ENCODE data around the gene RBP3. TPM values are rescaled to one million over a fixed set of nuclear protein-coding genes. Genes with fewer than 3 reads are reported as not detected.

Gene RBP3
- total RNA-seq, 2 donors from 2014 or later: not detected

DNA sequence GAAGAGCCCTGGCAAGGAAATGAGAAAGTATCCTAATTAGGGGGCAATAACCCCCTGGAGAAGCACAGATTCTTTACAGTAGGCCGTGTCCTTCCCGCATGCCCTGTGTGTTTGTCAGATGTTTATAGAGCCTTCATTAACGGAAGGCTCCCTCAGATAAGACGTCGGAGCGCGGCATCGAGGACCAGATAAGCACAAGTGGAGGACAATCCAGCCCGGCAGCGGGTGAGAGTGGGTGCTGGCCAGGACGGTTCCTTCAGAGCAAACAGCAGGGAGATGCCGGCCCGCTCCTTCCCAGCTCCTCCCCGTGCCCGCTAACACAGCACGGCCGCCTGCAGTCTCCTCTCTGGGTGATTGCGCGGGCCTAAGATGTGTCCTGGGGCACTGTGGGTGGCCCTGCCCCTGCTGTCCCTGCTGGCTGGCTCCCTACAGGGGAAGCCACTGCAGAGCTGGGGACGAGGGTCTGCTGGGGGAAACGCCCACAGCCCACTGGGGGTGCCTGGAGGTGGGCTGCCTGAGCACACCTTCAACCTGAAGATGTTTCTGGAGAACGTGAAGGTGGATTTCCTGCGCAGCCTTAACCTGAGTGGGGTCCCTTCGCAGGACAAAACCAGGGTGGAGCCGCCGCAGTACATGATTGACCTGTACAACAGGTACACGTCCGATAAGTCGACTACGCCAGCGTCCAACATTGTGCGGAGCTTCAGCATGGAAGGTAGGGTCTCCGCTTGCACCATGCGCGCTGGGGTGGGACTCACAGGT is 25.7 kb upstream of the RBP3 start, which contains the start of gene GDF2:
Gene GDF2 (plus strand): TSS at position 155 of the 762 bp plus-strand sequence. CDS start 215 bp downstream, at position 370.
- H3K27ac Mint-ChIP-seq: no peak within 1 kb of the TSS
- TF ChIP-seq, protein P1, sequence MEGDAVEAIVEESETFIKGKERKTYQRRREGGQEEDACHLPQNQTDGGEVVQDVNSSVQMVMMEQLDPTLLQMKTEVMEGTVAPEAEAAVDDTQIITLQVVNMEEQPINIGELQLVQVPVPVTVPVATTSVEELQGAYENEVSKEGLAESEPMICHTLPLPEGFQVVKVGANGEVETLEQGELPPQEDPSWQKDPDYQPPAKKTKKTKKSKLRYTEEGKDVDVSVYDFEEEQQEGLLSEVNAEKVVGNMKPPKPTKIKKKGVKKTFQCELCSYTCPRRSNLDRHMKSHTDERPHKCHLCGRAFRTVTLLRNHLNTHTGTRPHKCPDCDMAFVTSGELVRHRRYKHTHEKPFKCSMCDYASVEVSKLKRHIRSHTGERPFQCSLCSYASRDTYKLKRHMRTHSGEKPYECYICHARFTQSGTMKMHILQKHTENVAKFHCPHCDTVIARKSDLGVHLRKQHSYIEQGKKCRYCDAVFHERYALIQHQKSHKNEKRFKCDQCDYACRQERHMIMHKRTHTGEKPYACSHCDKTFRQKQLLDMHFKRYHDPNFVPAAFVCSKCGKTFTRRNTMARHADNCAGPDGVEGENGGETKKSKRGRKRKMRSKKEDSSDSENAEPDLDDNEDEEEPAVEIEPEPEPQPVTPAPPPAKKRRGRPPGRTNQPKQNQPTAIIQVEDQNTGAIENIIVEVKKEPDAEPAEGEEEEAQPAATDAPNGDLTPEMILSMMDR (conservative IDR thresholded peaks at IDR 0.05): no peak
- no peak within 1 kb of the TSS for H3K4me3 ChIP-seq (ENCODE audit: low read length)
- no peak within 1 kb of the TSS for H3K9ac ChIP-seq (ENCODE audit: extremely low read depth, low read length, poor library complexity, severe bottlenecking)
- no peak within 1 kb of the TSS for H3K4me3 Mint-ChIP-seq
- no peaks in the 10 kb centered on the region for H3K4me1 ChIP-seq (ENCODE audit: control insufficient read depth, insufficient read depth, low read length)
- no peaks in the 10 kb centered on the region for H3K36me3 ChIP-seq (ENCODE audit: control insufficient read depth, insufficient read depth, low read length)
- H3K4me1 Mint-ChIP-seq: no peaks in the 10 kb centered on the region
- H3K9me3 Mint-ChIP-seq: no peaks in the 10 kb centered on the region
- H3K36me3 Mint-ChIP-seq (ENCODE audit: low read depth): no peaks in the 10 kb centered on the region
- no peak for DNase-seq
- H3K27ac ChIP-seq (ENCODE audit: low read depth, low read length): no peak within 1 kb of the TSS
- 93 to 96% methylated on average over 34 to 35 of the region's 35 CpGs for WGBS, 2 experiments (ENCODE audit: insufficient coverage in 1 of 2, insufficient read length in 1 of 2)
- H3K27me3 Mint-ChIP-seq (ENCODE audit: insufficient read depth): peaks cover 2% of the 10 kb centered on the region
- H3K27me3 ChIP-seq (ENCODE audit: control insufficient read depth, insufficient read depth, low read length, poor library complexity, severe bottlenecking): no peaks in the 10 kb centered on the region
- no peaks in the 10 kb centered on the region for H3K9me3 ChIP-seq (ENCODE audit: control insufficient read depth, low read length)

DNA sequence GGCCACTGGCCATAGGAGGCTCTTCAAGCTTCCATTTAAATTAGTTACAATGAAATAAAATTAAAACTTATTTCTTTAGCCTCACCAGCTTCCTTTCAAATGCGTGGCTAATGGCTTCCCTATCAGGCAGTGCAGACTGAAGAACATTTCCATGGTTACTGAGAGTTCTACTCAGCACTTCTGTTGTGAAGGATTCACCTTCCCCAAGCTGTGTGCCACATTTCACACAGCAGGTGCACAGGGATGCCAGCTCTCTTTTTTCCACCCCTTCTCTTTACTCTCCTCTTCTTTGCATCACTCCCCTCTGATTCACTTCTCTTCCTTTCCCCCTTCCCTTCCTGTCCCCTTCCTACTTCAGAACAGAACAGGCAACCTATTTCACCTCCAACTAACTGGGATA is 25.1 kb upstream of the RBP3 start:
- Histone ChIP-seq H3K27me3 (ENCODE audit: control insufficient read depth, insufficient read depth, low read length, poor library complexity, severe bottlenecking) (no peaks in the 10 kb centered on the region), H3K36me3 (ENCODE audit: control insufficient read depth, insufficient read depth, low read length) (no peaks in the 10 kb centered on the region), H3K4me3 (ENCODE audit: low read length) (no peak overlapping the region), H3K4me1 (ENCODE audit: control insufficient read depth, insufficient read depth, low read length) (no peaks in the 10 kb centered on the region), H3K9me3 (ENCODE audit: control insufficient read depth, low read length) (no peaks in the 10 kb centered on the region), H3K27ac (ENCODE audit: low read depth, low read length) (no peak overlapping the region), H3K9ac (ENCODE audit: extremely low read depth, low read length, poor library complexity, severe bottlenecking) (no peak overlapping the region)
- H3K27ac Mint-ChIP-seq: no peak overlapping the region
- H3K27me3 Mint-ChIP-seq (ENCODE audit: insufficient read depth): peaks cover 2% of the 10 kb centered on the region
- no peaks in the 10 kb centered on the region for H3K36me3 Mint-ChIP-seq (ENCODE audit: low read depth)
- H3K4me1 Mint-ChIP-seq: no peaks in the 10 kb centered on the region
- WGBS, 2 experiments (ENCODE audit: insufficient coverage in 1 of 2, insufficient read length in 1 of 2): 80 to 93% methylated on average over 1 of the region's 1 CpG
- TF ChIP-seq, protein P1 (conservative IDR thresholded peaks at IDR 0.05): no peak
- H3K9me3 Mint-ChIP-seq: peaks cover 3% of the 10 kb centered on the region
- no peak for DNase-seq
- H3K4me3 Mint-ChIP-seq: no peak overlapping the region

DNA sequence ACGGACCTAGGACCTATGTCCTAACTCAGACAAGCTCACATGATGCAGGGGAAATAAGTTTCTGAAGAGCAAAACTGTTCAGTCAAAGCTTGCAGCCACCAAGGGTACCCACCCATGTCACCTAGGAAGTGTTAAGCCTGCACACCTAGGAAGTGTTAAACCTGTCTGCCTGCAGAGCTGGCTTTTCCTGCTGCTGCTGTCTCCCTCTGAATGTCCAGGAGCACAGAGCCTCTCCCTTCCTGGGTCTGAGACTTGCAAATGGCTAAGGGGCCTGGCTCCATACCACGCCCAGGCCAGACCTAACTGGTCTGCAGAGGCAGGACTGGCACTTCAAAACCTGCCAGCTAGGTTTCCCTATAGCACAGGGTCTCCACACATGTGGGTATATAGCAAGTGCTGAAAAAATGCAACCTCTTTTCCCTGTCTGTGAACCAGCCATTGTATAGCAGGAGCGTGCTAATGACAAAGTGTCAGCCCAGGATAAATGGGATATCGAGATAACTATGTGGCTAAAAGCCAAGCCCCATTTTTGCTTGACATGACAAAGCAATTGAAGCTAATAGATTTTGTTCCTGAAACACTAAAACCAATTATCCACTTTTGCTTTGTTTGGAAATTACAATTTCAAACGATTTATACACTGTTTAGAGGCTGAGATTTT is 24.4 kb upstream of the RBP3 start:
- Histone ChIP-seq H3K4me3 (ENCODE audit: low read length) (no peak overlapping the region), H3K36me3 (ENCODE audit: control insufficient read depth, insufficient read depth, low read length) (no peaks in the 10 kb centered on the region), H3K9me3 (ENCODE audit: control insufficient read depth, low read length) (no peaks in the 10 kb centered on the region), H3K9ac (ENCODE audit: extremely low read depth, low read length, poor library complexity, severe bottlenecking) (no peak overlapping the region), H3K27me3 (ENCODE audit: control insufficient read depth, insufficient read depth, low read length, poor library complexity, severe bottlenecking) (no peaks in the 10 kb centered on the region), H3K4me1 (ENCODE audit: control insufficient read depth, insufficient read depth, low read length) (no peaks in the 10 kb centered on the region), H3K27ac (ENCODE audit: low read depth, low read length) (no peak overlapping the region)
- H3K9me3 Mint-ChIP-seq: peaks cover 3% of the 10 kb centered on the region
- no peak overlapping the region for H3K4me3 Mint-ChIP-seq
- H3K27ac Mint-ChIP-seq: no peak overlapping the region
- DNase-seq: no peak
- TF ChIP-seq, protein P1 (conservative IDR thresholded peaks at IDR 0.05): no peak
- no peaks in the 10 kb centered on the region for H3K36me3 Mint-ChIP-seq (ENCODE audit: low read depth)
- peaks cover 2% of the 10 kb centered on the region for H3K27me3 Mint-ChIP-seq (ENCODE audit: insufficient read depth)
- H3K4me1 Mint-ChIP-seq: no peaks in the 10 kb centered on the region
- 87 to 100% methylated on average over 4 to 5 of the region's 5 CpGs for WGBS, 2 experiments (ENCODE audit: insufficient coverage in 1 of 2, insufficient read length in 1 of 2)

Data from endodermal cell (in vitro differentiated cells).